Measurements from ENCODE around the gene DOHH.
A peak's percentile ranks its signal among the peaks of the same experiment; 100 is the strongest.

DOHH gene

DNA sequence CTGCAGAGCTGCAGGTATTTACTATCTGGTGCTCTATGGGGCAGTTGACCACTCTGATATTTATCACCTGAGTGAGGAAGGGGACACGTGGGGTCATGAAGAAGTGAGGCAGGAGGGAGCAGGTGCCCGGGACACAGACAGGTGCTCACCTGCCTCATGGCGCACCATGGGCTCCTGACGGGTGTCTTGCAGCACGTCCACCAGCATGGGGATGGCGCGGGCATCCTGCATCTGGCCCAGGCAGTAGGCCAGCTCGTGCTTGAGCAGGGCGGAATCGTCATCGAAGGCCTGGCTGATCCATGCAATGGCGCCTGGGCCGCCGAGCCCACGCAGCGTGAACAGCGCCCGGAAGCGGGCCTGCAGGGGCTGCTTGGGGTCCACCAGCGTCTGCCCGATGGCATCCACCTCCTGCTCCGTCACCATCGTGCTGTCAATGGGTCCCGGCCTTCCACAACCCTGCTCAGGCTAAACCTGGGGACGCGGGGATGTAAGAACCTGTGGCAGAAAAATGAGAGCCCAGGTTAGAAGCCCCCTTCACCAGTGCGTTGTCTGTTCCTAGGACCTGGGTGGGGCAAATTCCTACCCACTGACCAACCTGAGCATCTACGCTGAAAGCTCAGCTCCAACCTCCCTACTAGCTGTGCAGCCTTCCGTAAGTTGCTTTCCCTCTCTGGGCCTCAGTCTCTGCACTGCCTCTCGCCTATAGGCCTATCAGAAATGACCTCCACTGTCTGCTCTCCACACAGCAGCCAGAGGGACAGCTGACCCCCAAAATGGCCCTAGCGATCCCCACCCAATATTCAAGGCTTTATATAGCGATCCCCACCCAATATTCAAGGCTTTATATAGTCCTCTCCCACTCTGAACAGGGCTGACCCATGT, 3.8 kb downstream of the DOHH start:
- peaks cover 17% of the 10 kb centered on the region for H3K4me1 ChIP-seq (ENCODE audit: insufficient read depth, insufficient read length)

DNA sequence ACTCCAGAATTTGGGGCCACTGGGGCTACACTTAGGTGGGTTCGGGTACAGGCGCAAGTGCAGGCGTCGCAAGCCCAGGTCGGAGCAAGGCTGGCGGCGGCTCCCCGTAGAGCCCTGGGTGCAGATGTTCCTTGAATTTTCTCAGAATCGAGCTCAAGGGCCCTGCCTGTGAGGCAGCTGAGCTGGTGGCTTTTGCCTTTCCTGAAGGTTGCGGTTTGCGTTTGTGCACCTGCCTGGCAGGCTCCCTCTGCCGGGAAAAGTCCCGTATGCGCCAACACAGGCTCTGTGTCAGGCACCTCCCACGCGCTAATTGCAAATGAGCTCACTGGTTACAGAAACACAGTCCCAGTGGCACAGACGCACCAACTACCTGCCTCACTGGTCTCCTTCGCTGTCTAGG, 5.9 kb downstream of the DOHH start:
- DNase-seq (ENCODE audit: low read depth, low spot score) = no peak
- TF ChIP-seq YY1 (IDR thresholded peaks at IDR 0.05; ENCODE audit: insufficient read depth, insufficient read length) (no peak), ZNF274 (IDR thresholded peaks at IDR 0.05; ENCODE audit: low read depth, low read length) (no peak), SUZ12 (IDR thresholded peaks at IDR 0.05; ENCODE audit: extremely low read depth, insufficient read depth, insufficient read length) (no peak)
- Histone ChIP-seq H3K9ac (ENCODE audit: insufficient read length, low read depth) (peak overlapping the region; percentile 50), H3K4me1 (ENCODE audit: insufficient read depth, insufficient read length) (peaks cover 26% of the 10 kb centered on the region), H3K36me3 (ENCODE audit: insufficient read depth, insufficient read length, low read length) (peaks cover 87% of the 10 kb centered on the region), H3K9me3 (ENCODE audit: insufficient read depth, low read length) (no peaks in the 10 kb centered on the region), H3K27me3 (ENCODE audit: insufficient read depth, insufficient read length) (no peaks in the 10 kb centered on the region), H3K4me3 (ENCODE audit: insufficient read length, low read depth) (no peak overlapping the region)

More for the DNA sequence above, 3.8 kb downstream of the DOHH start:
- no peaks in the 10 kb centered on the region for H3K9me3 ChIP-seq (ENCODE audit: insufficient read depth, low read length)
- H3K27me3 ChIP-seq (ENCODE audit: insufficient read depth, insufficient read length) = no peaks in the 10 kb centered on the region
- no peak for DNase-seq (ENCODE audit: low read depth, low spot score)
- H3K4me3 ChIP-seq (ENCODE audit: insufficient read length, low read depth) = no peak overlapping the region
- no peak overlapping the region for H3K9ac ChIP-seq (ENCODE audit: insufficient read length, low read depth)
- TF ChIP-seq SUZ12 (IDR thresholded peaks at IDR 0.05; ENCODE audit: extremely low read depth, insufficient read depth, insufficient read length) (no peak), YY1 (IDR thresholded peaks at IDR 0.05; ENCODE audit: insufficient read depth, insufficient read length) (no peak), ZNF274 (IDR thresholded peaks at IDR 0.05; ENCODE audit: low read depth, low read length) (no peak)
- H3K36me3 ChIP-seq (ENCODE audit: insufficient read depth, insufficient read length, low read length) = peaks cover 70% of the 10 kb centered on the region

DNA sequence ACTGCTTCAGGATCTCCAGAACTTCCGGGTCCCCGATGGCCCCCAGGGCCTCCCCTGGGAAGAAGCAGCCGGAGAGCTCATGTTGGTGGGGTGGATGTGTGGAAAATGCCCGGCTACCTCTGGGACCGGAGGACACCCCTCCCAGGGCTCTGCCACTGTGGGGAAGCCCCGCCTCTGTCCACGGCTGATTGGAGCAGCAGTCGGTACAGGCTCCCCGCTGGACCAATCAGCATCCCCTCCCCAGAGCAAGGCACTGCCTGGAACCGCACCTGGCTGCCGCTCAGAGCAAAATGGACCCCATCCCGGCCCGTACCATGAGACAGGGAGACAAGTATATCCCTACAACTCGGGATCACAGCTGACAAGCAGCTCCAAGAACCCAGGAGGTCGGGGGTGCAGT, 6.4 kb downstream of the DOHH start:
- DNase-seq (ENCODE audit: low read depth, low spot score) = no peak
- no peak overlapping the region for H3K4me3 ChIP-seq (ENCODE audit: insufficient read length, low read depth)
- no peak overlapping the region for H3K9ac ChIP-seq (ENCODE audit: insufficient read length, low read depth)
- no peaks in the 10 kb centered on the region for H3K9me3 ChIP-seq (ENCODE audit: insufficient read depth, low read length)
- TF ChIP-seq ZNF274 (IDR thresholded peaks at IDR 0.05; ENCODE audit: low read depth, low read length) (no peak), YY1 (IDR thresholded peaks at IDR 0.05; ENCODE audit: insufficient read depth, insufficient read length) (no peak), SUZ12 (IDR thresholded peaks at IDR 0.05; ENCODE audit: extremely low read depth, insufficient read depth, insufficient read length) (no peak)
- H3K27me3 ChIP-seq (ENCODE audit: insufficient read depth, insufficient read length) = no peaks in the 10 kb centered on the region
- H3K4me1 ChIP-seq (ENCODE audit: insufficient read depth, insufficient read length) = peaks cover 26% of the 10 kb centered on the region
- H3K36me3 ChIP-seq (ENCODE audit: insufficient read depth, insufficient read length, low read length) = peaks cover 84% of the 10 kb centered on the region

DNA sequence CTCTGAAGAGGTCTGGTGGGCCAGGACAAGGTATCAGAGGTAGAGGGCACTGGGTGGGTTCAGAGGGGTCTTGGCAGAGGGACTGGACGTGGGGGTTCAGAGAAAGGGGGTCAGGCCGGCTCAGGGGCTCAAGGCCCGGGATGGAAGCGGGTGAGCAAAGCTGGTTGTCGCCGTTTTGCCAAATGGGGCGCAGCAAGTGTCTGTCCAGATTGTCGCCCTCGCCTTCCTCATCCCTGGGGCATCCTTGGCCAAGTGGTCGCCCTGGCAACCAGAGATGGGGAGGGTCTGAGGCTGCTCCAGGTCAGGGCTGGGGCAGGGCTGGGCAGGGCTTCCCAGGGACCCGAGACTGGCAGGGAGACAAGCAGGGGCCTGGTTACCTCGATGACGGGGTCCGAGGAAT, 6.8 kb downstream of the DOHH start:
- no peak overlapping the region for H3K9ac ChIP-seq (ENCODE audit: insufficient read length, low read depth)
- no peaks in the 10 kb centered on the region for H3K9me3 ChIP-seq (ENCODE audit: insufficient read depth, low read length)
- H3K4me1 ChIP-seq (ENCODE audit: insufficient read depth, insufficient read length) = peaks cover 26% of the 10 kb centered on the region
- no peaks in the 10 kb centered on the region for H3K27me3 ChIP-seq (ENCODE audit: insufficient read depth, insufficient read length)
- H3K36me3 ChIP-seq (ENCODE audit: insufficient read depth, insufficient read length, low read length) = peaks cover 81% of the 10 kb centered on the region
- no peak overlapping the region for H3K4me3 ChIP-seq (ENCODE audit: insufficient read length, low read depth)
- TF ChIP-seq SUZ12 (IDR thresholded peaks at IDR 0.05; ENCODE audit: extremely low read depth, insufficient read depth, insufficient read length) (no peak), ZNF274 (IDR thresholded peaks at IDR 0.05; ENCODE audit: low read depth, low read length) (no peak), YY1 (IDR thresholded peaks at IDR 0.05; ENCODE audit: insufficient read depth, insufficient read length) (no peak)
- DNase-seq (ENCODE audit: low read depth, low spot score) = no peak

DNA sequence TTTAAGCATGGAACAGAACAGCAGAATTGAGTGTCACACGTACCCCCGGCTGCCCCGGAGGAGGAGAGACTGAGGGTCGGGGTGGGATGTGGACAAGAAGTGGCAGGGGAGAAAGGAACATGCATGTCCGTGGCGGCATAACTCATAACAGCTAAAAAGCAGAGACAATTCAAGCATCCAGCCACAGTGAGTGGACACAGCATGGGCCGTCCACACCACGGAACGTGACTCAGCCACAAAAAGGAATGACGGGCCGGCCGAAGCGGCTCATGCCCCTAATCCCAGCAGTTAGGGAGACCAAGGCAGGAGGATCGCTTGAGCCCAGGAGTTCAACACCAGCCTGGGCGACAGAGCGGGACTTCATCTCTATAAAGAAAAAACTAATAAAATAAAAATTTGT, 7.6 kb downstream of the DOHH start:
- TF ChIP-seq ZNF274 (IDR thresholded peaks at IDR 0.05; ENCODE audit: low read depth, low read length) (no peak), YY1 (IDR thresholded peaks at IDR 0.05; ENCODE audit: insufficient read depth, insufficient read length) (no peak), SUZ12 (IDR thresholded peaks at IDR 0.05; ENCODE audit: extremely low read depth, insufficient read depth, insufficient read length) (no peak)
- no peak for DNase-seq (ENCODE audit: low read depth, low spot score)
- H3K4me1 ChIP-seq (ENCODE audit: insufficient read depth, insufficient read length) = peaks cover 26% of the 10 kb centered on the region
- H3K4me3 ChIP-seq (ENCODE audit: insufficient read length, low read depth) = no peak overlapping the region
- H3K27me3 ChIP-seq (ENCODE audit: insufficient read depth, insufficient read length) = no peaks in the 10 kb centered on the region
- peaks cover 80% of the 10 kb centered on the region for H3K36me3 ChIP-seq (ENCODE audit: insufficient read depth, insufficient read length, low read length)
- no peak overlapping the region for H3K9ac ChIP-seq (ENCODE audit: insufficient read length, low read depth)
- no peaks in the 10 kb centered on the region for H3K9me3 ChIP-seq (ENCODE audit: insufficient read depth, low read length)

DNA sequence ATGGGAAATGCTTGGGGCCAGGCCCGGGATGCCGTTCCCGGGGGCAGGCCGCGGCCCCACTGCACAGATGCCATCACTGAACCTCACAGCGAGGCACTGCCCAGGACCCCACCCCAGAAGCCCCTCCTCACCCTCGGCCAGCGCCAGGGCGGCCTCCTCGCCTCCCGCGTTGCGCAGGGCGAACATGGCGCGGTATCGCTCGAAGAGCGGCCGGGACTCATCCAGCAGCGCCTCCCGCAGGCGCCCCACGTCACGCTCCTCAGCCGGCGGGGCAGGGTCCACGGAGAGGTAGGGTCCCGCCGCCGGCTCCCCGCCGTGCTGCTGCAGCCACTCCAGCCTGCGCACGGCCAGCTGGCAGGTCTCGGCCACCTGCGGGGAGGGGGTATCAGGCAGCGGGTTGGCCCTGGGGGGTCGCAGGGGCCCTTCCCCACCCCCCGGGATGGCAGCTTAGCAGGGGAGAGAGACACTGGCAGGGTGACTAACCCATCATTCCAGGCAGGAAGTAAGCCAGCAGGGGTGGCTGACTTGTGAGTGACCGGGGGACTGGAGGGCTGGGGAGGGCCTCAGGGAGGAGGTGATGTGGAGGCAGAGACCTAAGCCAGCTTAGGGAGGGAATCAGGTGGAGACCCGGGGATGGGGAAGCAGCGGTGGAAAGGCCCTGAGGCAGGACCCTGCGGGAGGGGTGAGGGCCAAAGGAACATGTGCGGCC, 8.2 kb downstream of the DOHH start:
- H3K4me1 ChIP-seq (ENCODE audit: insufficient read depth, insufficient read length) = peaks cover 24% of the 10 kb centered on the region
- H3K9ac ChIP-seq (ENCODE audit: insufficient read length, low read depth) = no peak overlapping the region
- H3K27me3 ChIP-seq (ENCODE audit: insufficient read depth, insufficient read length) = no peaks in the 10 kb centered on the region
- no peak overlapping the region for H3K4me3 ChIP-seq (ENCODE audit: insufficient read length, low read depth)
- DNase-seq (ENCODE audit: low read depth, low spot score) = no peak
- peaks cover 77% of the 10 kb centered on the region for H3K36me3 ChIP-seq (ENCODE audit: insufficient read depth, insufficient read length, low read length)
- TF ChIP-seq YY1 (IDR thresholded peaks at IDR 0.05; ENCODE audit: insufficient read depth, insufficient read length) (no peak), SUZ12 (IDR thresholded peaks at IDR 0.05; ENCODE audit: extremely low read depth, insufficient read depth, insufficient read length) (no peak), ZNF274 (IDR thresholded peaks at IDR 0.05; ENCODE audit: low read depth, low read length) (no peak)
- no peaks in the 10 kb centered on the region for H3K9me3 ChIP-seq (ENCODE audit: insufficient read depth, low read length)
